SU-DHL-6 (cell line): Measurements from ENCODE around the gene EXOC8.

ENCODE experiments used
- H2AFZ ChIP-seq: fragments of 200-600 bp; sonication (generic); 2 replicates; pipeline ENCODE4 v1.6.1; 2014; ENCODE audit warnings: low read depth, mild to moderate bottlenecking, moderate library complexity, mixed read lengths, antibody characterized with exemption, low read length; ENCODE audit not compliant: severe bottlenecking
- H3F3A ChIP-seq: fragments of 200-600 bp; shearing (Covaris generic); 2 replicates; pipeline ENCODE4 v1.6.0; 2016; ENCODE audit warnings: antibody characterized with exemption, mild to moderate bottlenecking; ENCODE audit not compliant: insufficient read depth
- H3K27ac ChIP-seq: fragments of 200-600 bp; sonication (generic); 2 replicates; pipeline ENCODE4 v1.5.1; 2016; ENCODE audit warnings: low read depth, mild to moderate bottlenecking, low read length, moderate library complexity, mixed read lengths
- H3K27me3 ChIP-seq: fragments of 200-600 bp; sonication (generic), shearing (Covaris generic); 2 replicates; pipeline ENCODE4 v1.6.0; 2014; ENCODE audit warnings: mild to moderate bottlenecking, low read length
- H3K36me3 ChIP-seq: fragments of 200-600 bp; sonication (generic); 2 replicates; pipeline ENCODE4 v1.6.1; 2014; ENCODE audit warnings: mild to moderate bottlenecking, low read length, mixed read lengths
- H3K4me2 ChIP-seq: fragments of 300-600, 200-600 bp; shearing (Covaris generic), sonication (generic); 2 replicates; pipeline ENCODE4 v1.6.0; 2014; ENCODE audit warnings: low read length, low read depth, mild to moderate bottlenecking; ENCODE audit not compliant: poor library complexity, severe bottlenecking
- H3K4me3 ChIP-seq: fragments of 200-600 bp; sonication (generic); 2 replicates; pipeline ENCODE4 v1.5.1; 2014; ENCODE audit warnings: antibody characterized with exemption, low read length, mild to moderate bottlenecking, mixed read lengths; ENCODE audit not compliant: insufficient read depth, poor library complexity, severe bottlenecking
- H3K79me2 ChIP-seq: fragments of 200-600 bp; sonication (generic); 2 replicates; pipeline ENCODE4 v1.6.1; 2014; ENCODE audit warnings: mild to moderate bottlenecking, low read length, moderate library complexity; ENCODE audit not compliant: insufficient read depth
- H3K9ac ChIP-seq: fragments of 200-600 bp; sonication (generic); 2 replicates; pipeline ENCODE4 v1.7.0; 2014; ENCODE audit warnings: mild to moderate bottlenecking, low read length
- H3K9me2 ChIP-seq: fragments of 200-600 bp; sonication (generic); replicated peaks from 2 replicates; pipeline ENCODE4 v1.6.1; 2014; ENCODE audit warnings: low read length; ENCODE audit not compliant: insufficient read depth
- H3K9me3 ChIP-seq: fragments of 200-600 bp; sonication (generic); 2 replicates; pipeline ENCODE4 v1.6.1; 2014; ENCODE audit warnings: low read length, mixed read lengths; ENCODE audit not compliant: insufficient read depth
- H4K20me1 ChIP-seq: fragments of 200-600 bp; sonication (generic); 2 replicates; pipeline ENCODE4 v1.6.1; 2014; ENCODE audit warnings: low read depth, mild to moderate bottlenecking, antibody characterized with exemption, low read length, moderate library complexity, mixed read lengths
- CTCF ChIP-seq: fragments of 200-600 bp; sonication (generic); IDR thresholded peaks from one replicate; pipeline ENCODE4 v1.5.1; 2017; ENCODE audit warnings: antibody characterized with exemption, mild to moderate bottlenecking, low read length, moderate library complexity; ENCODE audit not compliant: insufficient read depth, poor library complexity, severe bottlenecking
- EZH2phosphoT487 ChIP-seq: fragments of 200-600 bp; sonication (generic), shearing (Covaris generic); conservative IDR thresholded peaks from 2 replicates; pipeline ENCODE4 v1.6.1; 2018; ENCODE audit warnings: mild to moderate bottlenecking, antibody characterized with exemption, low read length, moderate library complexity, mixed read lengths

The EXOC8 gene

GRCh38 chr1:231338270-231339128 is 847 bp upstream of the EXOC8 start, which contains the start of gene SPRTN:
SPRTN (plus strand) TSS chr1:231338293; CDS start chr1:231338384, 91 bp downstream.
- peaks cover 18% of the 10 kb centered on the region for H4K20me1 ChIP-seq
- H3K36me3 ChIP-seq, result peaks cover 4% of the 10 kb centered on the region; the same call in 1 of the 2 replicates

DNA sequence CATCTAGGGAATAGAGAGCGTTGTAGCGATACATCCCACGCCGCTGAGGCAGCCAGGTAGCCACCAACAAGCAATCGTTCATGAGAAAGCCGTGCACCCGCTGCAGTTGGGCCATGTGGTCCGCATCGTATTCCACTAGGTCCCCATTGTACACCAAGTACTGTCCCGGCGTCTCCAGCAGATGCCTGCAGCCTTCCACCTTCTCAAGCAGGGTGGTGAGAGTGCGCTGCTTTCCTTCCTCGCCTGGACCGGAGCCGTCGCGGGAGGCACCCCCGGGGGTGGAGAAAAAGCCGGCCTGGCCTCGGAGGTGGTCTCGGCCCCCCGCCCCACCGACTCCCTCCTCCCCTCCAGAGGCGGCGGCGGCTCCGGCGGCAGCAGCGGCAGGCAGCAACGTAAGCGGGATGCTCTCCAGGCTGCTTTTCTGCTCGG is 595 bp downstream of the EXOC8 start:
- H3K4me3 ChIP-seq, result peak overlapping the region; percentile 70
- H3K4me2 ChIP-seq, result peak overlapping the region; percentile 99
- H3K9me3 ChIP-seq, result no peaks in the 10 kb centered on the region
- H3K36me3 ChIP-seq, result peaks cover 6% of the 10 kb centered on the region; the same call in 1 of the 2 replicates
- H2AFZ ChIP-seq, result peak overlapping the region; percentile 44
- H3K9ac ChIP-seq, result peak overlapping the region; percentile 83
- H3K27me3 ChIP-seq, result no peaks in the 10 kb centered on the region
- TF ChIP-seq CTCF (no peak), EZH2phosphoT487 (no peak)
- peaks cover 27% of the 10 kb centered on the region for H4K20me1 ChIP-seq
- peaks cover 5% of the 10 kb centered on the region; the same call in 1 of the 2 replicates for H3F3A ChIP-seq
- peaks cover 87% of the 10 kb centered on the region for H3K79me2 ChIP-seq
- peak overlapping the region; percentile 96; the same call in 1 of the 2 replicates for H3K27ac ChIP-seq
- no peaks in the 10 kb centered on the region for H3K9me2 ChIP-seq

More at GRCh38 chr1:231338270-231339128, 847 bp upstream of the EXOC8 start, which contains the start of gene SPRTN:
- Histone ChIP-seq H3K27me3 (no peaks in the 10 kb centered on the region), H3K9me3 (no peaks in the 10 kb centered on the region), H2AFZ (peak within 1 kb of the TSS; percentile 75), H3K4me3 (peak within 1 kb of the TSS; percentile 70), H3K4me2 (peak within 1 kb of the TSS; percentile 99), H3F3A (peaks cover 5% of the 10 kb centered on the region; the same call in 1 of the 2 replicates), H3K79me2 (peaks cover 76% of the 10 kb centered on the region), H3K9ac (peak within 1 kb of the TSS; percentile 83), H3K27ac (peak within 1 kb of the TSS; percentile 96), H3K9me2 (no peaks in the 10 kb centered on the region)
- no peak for TF ChIP-seq CTCF
- TF ChIP-seq EZH2phosphoT487, result no peak

DNA sequence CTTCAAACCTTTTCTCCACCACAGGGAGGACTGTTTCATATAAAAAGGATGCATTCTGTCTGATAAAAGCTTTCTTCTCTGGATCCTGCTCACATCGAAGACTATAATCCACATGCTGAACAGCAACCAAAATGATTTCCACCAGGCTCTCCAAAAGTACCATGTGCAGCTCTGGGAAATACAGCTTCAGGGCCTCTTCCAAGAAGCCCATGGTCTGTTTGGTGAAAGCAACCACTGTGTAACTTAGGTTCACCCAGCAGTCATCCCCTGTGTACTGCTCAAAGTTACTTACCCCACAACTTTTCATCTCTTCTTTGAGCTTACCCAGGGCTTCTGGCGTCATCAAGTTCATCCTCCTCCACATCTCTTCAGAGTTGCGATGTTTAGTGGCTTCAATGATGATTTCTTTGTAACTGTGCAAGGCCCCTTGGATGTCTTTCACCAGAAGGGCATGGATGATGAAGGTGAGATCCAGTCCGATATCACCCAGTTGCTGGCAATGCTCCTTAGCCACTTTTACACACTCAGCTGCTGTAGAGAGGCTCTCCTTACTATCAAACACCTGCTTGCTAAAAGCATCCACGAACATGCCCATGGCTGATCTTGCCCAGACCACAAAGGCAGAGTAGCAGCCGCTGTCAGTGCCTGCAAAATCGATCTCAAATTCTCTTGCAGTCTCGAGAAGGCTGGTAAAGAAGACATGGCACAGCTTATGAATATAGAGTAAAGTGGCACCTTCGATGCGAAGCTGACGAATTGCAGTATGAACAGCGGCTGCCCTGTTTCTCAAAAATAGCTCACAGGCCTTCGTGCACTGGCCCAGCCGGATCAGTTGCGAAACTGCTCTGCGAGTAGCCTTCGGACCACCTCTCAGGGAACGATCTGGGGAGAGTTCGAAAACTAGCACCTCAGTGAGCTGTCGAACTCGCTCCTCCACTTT is 1.7 kb downstream of the EXOC8 start:
- peak overlapping the region; percentile 83 for H3K9ac ChIP-seq
- H3K9me2 ChIP-seq, result no peaks in the 10 kb centered on the region
- H3K4me2 ChIP-seq, result peak overlapping the region; percentile 99
- no peaks in the 10 kb centered on the region for H3K27me3 ChIP-seq
- peaks cover 94% of the 10 kb centered on the region for H3K79me2 ChIP-seq
- H3K9me3 ChIP-seq, result no peaks in the 10 kb centered on the region
- H3K36me3 ChIP-seq, result peaks cover 6% of the 10 kb centered on the region; the same call in 1 of the 2 replicates
- TF ChIP-seq CTCF (no peak), EZH2phosphoT487 (no peak)
- H2AFZ ChIP-seq, result no peak overlapping the region
- H3K4me3 ChIP-seq, result peak overlapping the region; percentile 70
- H4K20me1 ChIP-seq, result peaks cover 27% of the 10 kb centered on the region
- H3K27ac ChIP-seq, result no peak overlapping the region
- peaks cover 5% of the 10 kb centered on the region; the same call in 1 of the 2 replicates for H3F3A ChIP-seq
